HG02763 (cell line): ENCODE results near the gene GLRX5.
"Not testable (repeated sequence)": the region's sequence is repeated elsewhere in the genome, so short reads cannot be mapped to it uniquely, and the experiment has no call there.

ENCODE experiments used
- ATAC-seq: cut with Tn5 transposase; IDR thresholded peaks from one replicate; pipeline ENCODE4 v1.9.1; 2021; ENCODE audit warnings: mild to moderate bottlenecking, moderate library complexity; ENCODE audit not compliant: unreplicated experiment

GLRX5 gene

GRCh38 chr14:95549656-95550585 lies 15.1 kb downstream of the GLRX5 start:
- no peak for ATAC-seq

- no peak for ATAC-seq
These were observed 16.6 kb downstream of the GLRX5 start for GRCh38 chr14:95551435-95551834.

GRCh38 chr14:95553141-95553540 lies 18.3 kb downstream of the GLRX5 start:
- ATAC-seq, result no peak

GRCh38 chr14:95555053-95555452 lies 20.2 kb downstream of the GLRX5 start:
- no peak for ATAC-seq

- ATAC-seq, result no peak
These were observed 22.4 kb downstream of the GLRX5 start for GRCh38 chr14:95557291-95557690.

- no peak for ATAC-seq
These were observed 23.0 kb downstream of the GLRX5 start for GRCh38 chr14:95557832-95558231.

- no peak for ATAC-seq
These were observed 24.4 kb downstream of the GLRX5 start for GRCh38 chr14:95559203-95559602.

- peak; percentile 72 for ATAC-seq
These were observed 26.2 kb downstream of the GLRX5 start for GRCh38 chr14:95561001-95561412.

- ATAC-seq, result no peak
These were observed 28.2 kb downstream of the GLRX5 start for GRCh38 chr14:95562892-95563685.

- ATAC-seq, result no peak
These were observed 29.2 kb downstream of the GLRX5 start for GRCh38 chr14:95564060-95564459.

GRCh38 chr14:95569440-95569839 lies 34.6 kb downstream of the GLRX5 start:
- ATAC-seq, result no peak

GRCh38 chr14:95573313-95573712 lies 38.5 kb downstream of the GLRX5 start:
- ATAC-seq, result no peak

GRCh38 chr14:95575840-95576473 lies 41.1 kb downstream of the GLRX5 start:
- ATAC-seq, result no peak

GRCh38 chr14:95577067-95577800 lies 42.4 kb downstream of the GLRX5 start:
- peak; percentile 91 for ATAC-seq

- no peak for ATAC-seq
These were observed 43.0 kb downstream of the GLRX5 start for GRCh38 chr14:95577870-95578269.

- not testable (repeated sequence) for ATAC-seq
These were observed 49.2 kb downstream of the GLRX5 start for GRCh38 chr14:95583836-95584617.

GRCh38 chr14:95585953-95586620 lies 51.2 kb downstream of the GLRX5 start:
- no peak for ATAC-seq

- not testable (repeated sequence) for ATAC-seq
These were observed 56.3 kb downstream of the GLRX5 start for GRCh38 chr14:95591182-95591581.
